ENCODE results near the gene ZNF341. TPM values are rescaled to one million over a fixed set of nuclear protein-coding genes. Genes with fewer than 3 reads are reported as not detected.

The ZNF341 gene
- total and polyA plus RNA-seq, 10 donors, result 2.3 to 6.7 (median 4.5) TPM

DNA sequence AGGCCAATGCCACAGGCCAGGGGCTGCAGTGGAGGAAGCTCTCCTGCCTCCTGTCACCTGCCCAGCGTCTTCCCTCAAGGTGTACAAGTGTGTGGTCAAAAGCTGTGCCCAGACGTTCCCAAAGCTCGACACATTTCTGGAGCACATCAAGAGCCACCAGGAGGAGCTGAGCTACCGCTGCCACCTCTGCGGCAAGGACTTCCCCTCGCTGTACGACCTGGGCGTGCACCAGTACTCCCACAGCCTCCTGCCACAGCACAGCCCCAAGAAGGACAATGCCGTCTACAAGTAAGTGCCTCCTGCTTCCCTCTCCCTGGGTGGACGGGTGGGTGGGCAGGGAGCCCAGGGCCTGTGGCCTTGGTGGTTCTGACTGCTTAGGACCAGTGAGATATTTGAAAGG is 38.2 kb downstream of the ZNF341 start:
- peaks cover 0 to 16% (median 0%) of the 10 kb centered on the region in 6 donors for H3K4me1 ChIP-seq
- WGBS, 5 donors, result 80 to 85% (median 82%) methylated on average over 3 to 10 of the region's 10 CpGs
- H3K36me3 ChIP-seq, result peaks cover 0 to 86% (median 14%) of the 10 kb centered on the region in 6 donors
- H3K27ac ChIP-seq, result no peak overlapping the region
- no peak for TF ChIP-seq POLR2AphosphoS5 (IDR thresholded peaks at IDR 0.05)
- TF ChIP-seq, protein P1, sequence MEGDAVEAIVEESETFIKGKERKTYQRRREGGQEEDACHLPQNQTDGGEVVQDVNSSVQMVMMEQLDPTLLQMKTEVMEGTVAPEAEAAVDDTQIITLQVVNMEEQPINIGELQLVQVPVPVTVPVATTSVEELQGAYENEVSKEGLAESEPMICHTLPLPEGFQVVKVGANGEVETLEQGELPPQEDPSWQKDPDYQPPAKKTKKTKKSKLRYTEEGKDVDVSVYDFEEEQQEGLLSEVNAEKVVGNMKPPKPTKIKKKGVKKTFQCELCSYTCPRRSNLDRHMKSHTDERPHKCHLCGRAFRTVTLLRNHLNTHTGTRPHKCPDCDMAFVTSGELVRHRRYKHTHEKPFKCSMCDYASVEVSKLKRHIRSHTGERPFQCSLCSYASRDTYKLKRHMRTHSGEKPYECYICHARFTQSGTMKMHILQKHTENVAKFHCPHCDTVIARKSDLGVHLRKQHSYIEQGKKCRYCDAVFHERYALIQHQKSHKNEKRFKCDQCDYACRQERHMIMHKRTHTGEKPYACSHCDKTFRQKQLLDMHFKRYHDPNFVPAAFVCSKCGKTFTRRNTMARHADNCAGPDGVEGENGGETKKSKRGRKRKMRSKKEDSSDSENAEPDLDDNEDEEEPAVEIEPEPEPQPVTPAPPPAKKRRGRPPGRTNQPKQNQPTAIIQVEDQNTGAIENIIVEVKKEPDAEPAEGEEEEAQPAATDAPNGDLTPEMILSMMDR (IDR thresholded peaks at IDR 0.05 in 8 of 11, conservative IDR thresholded peaks at IDR 0.05 in 3 of 11), result no peak
- TF ChIP-seq POLR2A (IDR thresholded peaks at IDR 0.05), result no peak
- no peaks in the 10 kb centered on the region for H3K27me3 ChIP-seq (replicated peaks in 1 of 7)
- intact Hi-C loops (cut with DNase I; ENCODE audit: low total_unique reads), result no loop called here
- no peaks in the 10 kb centered on the region for H3K9me3 ChIP-seq
- DNase-seq, result no peak
- H3K4me3 ChIP-seq, result no peak overlapping the region

DNA sequence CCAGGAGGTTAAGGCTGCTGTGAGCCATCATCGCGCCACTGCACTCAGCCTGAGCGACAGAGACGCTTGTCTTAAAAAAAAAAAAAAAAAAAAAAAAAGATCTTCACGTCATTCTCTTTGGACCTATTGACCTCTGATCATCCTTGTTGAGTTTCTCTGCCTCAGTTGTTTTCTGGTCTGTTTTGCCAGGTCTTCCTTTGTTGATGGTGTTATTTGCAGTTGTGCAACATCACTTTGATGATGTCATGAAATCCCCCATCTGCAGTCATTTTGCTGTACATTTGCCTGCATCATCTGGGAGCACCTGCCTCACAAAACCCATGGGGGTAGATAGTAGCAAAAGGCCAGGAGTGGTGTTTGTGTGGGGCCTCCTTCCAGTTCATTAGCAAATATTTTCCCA is 40.1 kb downstream of the ZNF341 start:
- intact Hi-C loops (cut with DNase I; ENCODE audit: low total_unique reads), result no loop called here
- whole genome bisulfite sequencing, 5 donors, result 90 to 97% (median 95%) methylated on average over 5 of the region's 5 CpGs

DNA sequence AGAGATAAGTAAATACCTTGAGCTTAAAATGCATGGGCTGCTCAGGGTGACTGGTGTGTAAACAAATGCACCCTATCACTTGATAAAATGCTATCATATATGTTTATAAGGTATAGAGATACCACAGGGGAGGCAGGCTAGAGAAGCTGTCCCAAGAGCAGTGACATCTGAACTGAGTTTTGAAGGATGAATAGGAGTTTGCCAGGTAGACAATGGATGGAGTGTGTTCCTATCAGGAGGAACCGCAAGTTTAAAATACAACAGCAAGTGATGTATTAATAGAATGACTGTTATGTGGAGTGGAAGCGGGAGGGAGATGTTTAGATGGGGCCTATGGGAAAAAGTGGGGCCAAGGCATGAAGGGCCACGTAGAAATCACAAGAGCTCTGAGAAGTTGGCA is 40.6 kb downstream of the ZNF341 start:
- intact Hi-C loops (cut with DNase I; ENCODE audit: low total_unique reads), result no loop called here
- TF ChIP-seq, protein P1 (IDR thresholded peaks at IDR 0.05 in 8 of 11, conservative IDR thresholded peaks at IDR 0.05 in 3 of 11), result no peak
- TF ChIP-seq POLR2AphosphoS5 (IDR thresholded peaks at IDR 0.05) (no peak), POLR2A (IDR thresholded peaks at IDR 0.05) (no peak)
- DNase-seq, result no peak
- Histone ChIP-seq H3K27ac (no peak overlapping the region), H3K27me3 (replicated peaks in 1 of 7) (no peaks in the 10 kb centered on the region), H3K36me3 (peaks cover 0 to 67% (median 9%) of the 10 kb centered on the region in 6 donors), H3K4me3 (no peak overlapping the region), H3K9me3 (no peaks in the 10 kb centered on the region), H3K4me1 (peaks cover 0 to 22% (median 0%) of the 10 kb centered on the region in 6 donors)
- 94 to 100% (median 99%) methylated on average over 3 of the region's 3 CpGs for WGBS, 5 donors

More for the DNA sequence above, 40.1 kb downstream of the ZNF341 start:
- TF ChIP-seq, protein P1 (IDR thresholded peaks at IDR 0.05 in 8 of 11, conservative IDR thresholded peaks at IDR 0.05 in 3 of 11), result no peak
- TF ChIP-seq POLR2A (IDR thresholded peaks at IDR 0.05) (no peak), POLR2AphosphoS5 (IDR thresholded peaks at IDR 0.05) (no peak)
- DNase-seq, result no peak
- Histone ChIP-seq H3K27ac (no peak overlapping the region), H3K4me3 (no peak overlapping the region), H3K36me3 (peaks cover 0 to 72% (median 11%) of the 10 kb centered on the region in 6 donors), H3K9me3 (no peaks in the 10 kb centered on the region), H3K27me3 (replicated peaks in 1 of 7) (no peaks in the 10 kb centered on the region), H3K4me1 (peaks cover 0 to 21% (median 0%) of the 10 kb centered on the region in 6 donors)

DNA sequence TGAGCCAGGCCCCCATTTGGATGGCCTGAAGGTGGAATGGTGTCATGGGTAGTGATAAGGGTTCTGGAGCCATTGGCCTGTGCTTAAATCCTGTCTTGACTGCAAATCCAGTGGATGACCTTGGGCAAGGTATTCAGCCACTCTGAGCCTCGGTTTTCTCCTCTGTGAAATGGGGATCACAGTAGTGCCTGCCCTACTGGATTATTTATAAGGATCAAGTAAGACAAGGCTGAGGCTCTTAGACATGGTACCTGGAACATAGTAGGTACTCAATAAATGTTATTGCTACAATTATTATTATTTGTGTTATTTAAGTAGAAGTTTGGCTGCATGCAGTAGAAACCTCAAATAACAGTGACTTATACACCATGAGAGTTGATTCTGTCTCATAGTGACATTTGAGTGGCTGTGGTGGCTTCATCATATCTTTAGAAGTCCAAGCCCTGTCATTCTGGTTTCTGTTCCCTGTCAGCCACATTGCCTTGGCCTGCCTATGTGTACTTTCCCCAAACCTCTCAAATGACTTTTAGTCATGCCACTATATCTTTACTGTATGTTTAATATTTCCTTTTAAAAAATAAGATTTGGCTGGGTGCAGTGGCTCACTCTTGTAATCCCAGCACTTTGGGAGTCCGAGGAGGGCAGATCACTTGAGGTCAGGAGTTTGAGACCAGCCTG is 41.8 kb downstream of the ZNF341 start:
- WGBS, 5 donors, result 81 to 93% (median 86%) methylated on average over 2 of the region's 2 CpGs
- peaks cover 0 to 56% (median under 1%) of the 10 kb centered on the region in 6 donors for H3K36me3 ChIP-seq
- no peak overlapping the region for H3K4me3 ChIP-seq
- TF ChIP-seq POLR2AphosphoS5 (IDR thresholded peaks at IDR 0.05), result no peak
- TF ChIP-seq, protein P1 (IDR thresholded peaks at IDR 0.05 in 8 of 11, conservative IDR thresholded peaks at IDR 0.05 in 3 of 11), result no peak
- no peak for TF ChIP-seq POLR2A (IDR thresholded peaks at IDR 0.05)
- no peaks in the 10 kb centered on the region for H3K27me3 ChIP-seq (replicated peaks in 1 of 7)
- no peak for DNase-seq
- intact Hi-C loops (cut with DNase I; ENCODE audit: low total_unique reads), result no loop called here
- H3K9me3 ChIP-seq, result no peaks in the 10 kb centered on the region
- peaks cover 0 to 33% (median 9%) of the 10 kb centered on the region in 6 donors for H3K4me1 ChIP-seq
- peak overlapping the region in 3 of 8 donors; percentile 5 to 40 (median 16) for H3K27ac ChIP-seq

All from spleen (tissue), 11 donors.